H9 (cell line): ENCODE results near the gene PREP. TPM values are rescaled to one million over a fixed set of nuclear protein-coding genes. Genes with fewer than 3 reads are reported as not detected.

Experiments
- DNase-seq: peaks from one replicate; pipeline ENCODE4 v3.0.0-alpha.2; 2017
- H2AFZ ChIP-seq: one replicate; pipeline ENCODE4 v1.6.1; 2013; ENCODE audit warnings: mild to moderate bottlenecking, low read length, control low read depth, moderate library complexity
- H2AK5ac ChIP-seq: 2 replicates; pipeline ENCODE4 v1.6.1; 2013; ENCODE audit warnings: low read length, control low read depth, mixed read lengths; ENCODE audit not compliant: insufficient read length
- H2BK120ac ChIP-seq: one replicate; pipeline ENCODE4 v1.6.1; 2013; ENCODE audit warnings: low read depth, mild to moderate bottlenecking, low read length, control low read depth, inconsistent platforms; ENCODE audit not compliant: poor library complexity, severe bottlenecking
- H2BK12ac ChIP-seq: 2 replicates; pipeline ENCODE4 v1.6.1; 2013; ENCODE audit warnings: low read length, control low read depth, mixed read lengths, low read depth; ENCODE audit not compliant: insufficient read length
- H2BK15ac ChIP-seq: 2 replicates; pipeline ENCODE4 v1.6.1; 2013; ENCODE audit warnings: low read depth, low read length, control low read depth
- H2BK20ac ChIP-seq: one replicate; pipeline ENCODE4 v1.6.1; 2013; ENCODE audit warnings: low read depth, mild to moderate bottlenecking, low read length, control low read depth, inconsistent platforms; ENCODE audit not compliant: poor library complexity, severe bottlenecking
- H2BK5ac ChIP-seq: 2 replicates; pipeline ENCODE4 v1.6.1; 2013; ENCODE audit warnings: low read length, control low read depth, mixed read lengths; ENCODE audit not compliant: insufficient read length
- H3K14ac ChIP-seq: 2 replicates; pipeline ENCODE4 v1.6.1; 2013; ENCODE audit warnings: low read length, control low read depth; ENCODE audit not compliant: insufficient read depth
- H3K18ac ChIP-seq: 2 replicates; pipeline ENCODE4 v1.6.1; 2013; ENCODE audit warnings: low read depth, mild to moderate bottlenecking, mixed read lengths, low read length, control low read depth; ENCODE audit not compliant: insufficient read length
- H3K23ac ChIP-seq: 2 replicates; pipeline ENCODE4 v1.6.1; 2013; ENCODE audit warnings: low read length, control low read depth, mixed read lengths, low read depth; ENCODE audit not compliant: insufficient read length
- H3K23me2 ChIP-seq: 2 replicates; pipeline ENCODE4 v1.6.1; 2013; ENCODE audit warnings: low read depth, mild to moderate bottlenecking, mixed read lengths, low read length, control low read depth; ENCODE audit not compliant: insufficient read length, poor library complexity, severe bottlenecking
- H3K27ac ChIP-seq: 2 replicates; pipeline ENCODE4 v1.5.1; 2013; ENCODE audit warnings: low read length, control low read depth, mixed read lengths, low read depth; ENCODE audit not compliant: insufficient read length
- H3K27me3 ChIP-seq: 2 replicates; pipeline ENCODE4 v1.6.1; 2013; ENCODE audit warnings: low read length, control low read depth, inconsistent platforms; ENCODE audit not compliant: insufficient read depth
- H3K4ac ChIP-seq: 2 replicates; pipeline ENCODE4 v1.6.1; 2013; ENCODE audit warnings: low read depth, mild to moderate bottlenecking, control low read depth, inconsistent platforms, low read length, moderate library complexity
- H3K4me1 ChIP-seq: 2 replicates; pipeline ENCODE4 v1.6.1; 2013; ENCODE audit warnings: low read length, control low read depth, inconsistent platforms; ENCODE audit not compliant: insufficient read depth
- H3K4me2 ChIP-seq: 2 replicates; pipeline ENCODE4 v1.6.1; 2013; ENCODE audit warnings: low read length, control low read depth, mixed read lengths; ENCODE audit not compliant: insufficient read length, insufficient read depth
- H3K56ac ChIP-seq: 2 replicates; pipeline ENCODE4 v1.6.1; 2013; ENCODE audit warnings: low read depth, mild to moderate bottlenecking, mixed read lengths, low read length, control low read depth; ENCODE audit not compliant: insufficient read length
- H3K79me1 ChIP-seq: 2 replicates; pipeline ENCODE4 v1.6.1; 2013; ENCODE audit warnings: low read depth, mild to moderate bottlenecking, moderate library complexity, low read length, control low read depth, inconsistent platforms; ENCODE audit not compliant: insufficient read depth, poor library complexity, severe bottlenecking
- H3K79me2 ChIP-seq: 2 replicates; pipeline ENCODE4 v1.6.1; 2013; ENCODE audit warnings: low read length, control low read depth, inconsistent platforms; ENCODE audit not compliant: insufficient read depth
- H3K9ac ChIP-seq: 2 replicates; pipeline ENCODE4 v1.6.1; 2013; ENCODE audit warnings: low read length, control low read depth, mixed read lengths; ENCODE audit not compliant: insufficient read length; ENCODE audit errors: extremely low read depth
- H3K9me3 ChIP-seq: one replicate; pipeline ENCODE4 v1.6.1; 2013; ENCODE audit warnings: low read depth, low read length, inconsistent platforms; ENCODE audit not compliant: control insufficient read depth
- H3T11ph ChIP-seq: one replicate; pipeline ENCODE4 v1.6.1; 2013; ENCODE audit warnings: mild to moderate bottlenecking, low read length, control low read depth, inconsistent platforms
- H4K20me1 ChIP-seq: one replicate; pipeline ENCODE4 v1.6.1; 2013; ENCODE audit not compliant: control insufficient read depth, insufficient read length, insufficient read depth
- H4K5ac ChIP-seq: 2 replicates; pipeline ENCODE4 v1.6.1; 2013; ENCODE audit warnings: low read depth, mild to moderate bottlenecking, mixed read lengths, low read length, control low read depth; ENCODE audit not compliant: insufficient read length
- H4K8ac ChIP-seq: replicated peaks from 2 replicates; pipeline ENCODE4 v1.6.1; 2013; ENCODE audit warnings: low read length, control low read depth, mixed read lengths, low read depth; ENCODE audit not compliant: insufficient read length
- H4K91ac ChIP-seq: 2 replicates; pipeline ENCODE4 v1.6.1; 2013; ENCODE audit warnings: low read depth, mild to moderate bottlenecking, moderate library complexity, mixed read lengths, low read length, control low read depth; ENCODE audit not compliant: insufficient read length
- H3K27ac Mint-ChIP-seq, 3 experiments: 2 replicates in 2 of 3; 3 replicates in 1 of 3; pipeline ENCODE4 v1.8.0; 2020 to 2021; ENCODE audit warnings: mixed read lengths in 3 of 3, mild to moderate bottlenecking in 1 of 3, moderate library complexity in 1 of 3
- H3K27me3 Mint-ChIP-seq: 2 replicates; pipeline ENCODE4 v1.8.0; 2021; ENCODE audit warnings: low read depth, mild to moderate bottlenecking, moderate library complexity, mixed read lengths
- H3K36me3 Mint-ChIP-seq, 3 experiments: 2 replicates in 2 of 3; 3 replicates in 1 of 3; pipeline ENCODE4 v1.8.0; 2020 to 2021; ENCODE audit warnings: low read depth in 3 of 3, mixed read lengths in 3 of 3; ENCODE audit not compliant: insufficient read depth in 1 of 3
- H3K4me1 Mint-ChIP-seq, 2 experiments: 2 replicates each; pipeline ENCODE4 v1.8.0; 2020; ENCODE audit warnings: mixed read lengths in 2 of 2
- H3K4me3 Mint-ChIP-seq, 2 experiments: 2 replicates in 1 of 2; 3 replicates in 1 of 2; pipeline ENCODE4 v1.8.0; 2020 to 2021; ENCODE audit warnings: mild to moderate bottlenecking in 2 of 2, mixed read lengths in 2 of 2, moderate library complexity in 1 of 2
- H3K9me3 Mint-ChIP-seq, 2 experiments: 2 replicates in 1 of 2; 3 replicates in 1 of 2; pipeline ENCODE4 v1.8.0; 2020; ENCODE audit warnings: mild to moderate bottlenecking in 2 of 2, mixed read lengths in 2 of 2, moderate library complexity in 1 of 2
- CTCF ChIP-seq: fragments of 200-600 bp; sonication (generic); conservative IDR thresholded peaks from 3 replicates; pipeline ENCODE4 v1.8.0; 2021; ENCODE audit warnings: antibody characterized with exemption, mild to moderate bottlenecking
- WGBS: extraction: QIAGEN DNeasy Blood & Tissue Kit; methylation state at CpG from one replicate; pipeline ENCODE4 v1.1.7; 2013; ENCODE audit warnings: missing lambda C conversion rate, low lambda C conversion rate, mixed read lengths; ENCODE audit not compliant: insufficient read length; ENCODE audit errors: extremely low coverage; 5-methylcytosine and 5-hydroxymethylcytosine counted together
- total RNA-seq: library from RNA; stranded (reverse); gene quantifications from 2 replicates; pipeline ENCODE4 v1.2.1, GENCODE V29; 2021

The PREP gene
- total RNA-seq, 1 experiment from 2014 or later, result 54.0 TPM

- H3K9me3 Mint-ChIP-seq, result no peaks in the 10 kb centered on the region
- TF ChIP-seq CTCF, result peak; percentile 77
- no peaks in the 10 kb centered on the region for H3K36me3 Mint-ChIP-seq
- Histone ChIP-seq H3K79me1 (no peaks in the 10 kb centered on the region), H3K23me2 (no peaks in the 10 kb centered on the region), H4K5ac (no peak overlapping the region), H2AK5ac (no peak overlapping the region), H3T11ph (no peak overlapping the region), H3K14ac (no peak overlapping the region), H2BK20ac (no peak overlapping the region), H2BK120ac (no peak overlapping the region), H3K9ac (no peak overlapping the region), H2BK15ac (no peak overlapping the region), H3K4ac (no peak overlapping the region), H3K56ac (no peak overlapping the region), H3K4me2 (no peak overlapping the region), H3K18ac (no peak overlapping the region), H3K9me3 (no peaks in the 10 kb centered on the region), H3K79me2 (no peaks in the 10 kb centered on the region), H2BK5ac (no peak overlapping the region), H3K23ac (no peak overlapping the region), H3K27me3 (no peaks in the 10 kb centered on the region), H3K4me1 (peaks cover 4% of the 10 kb centered on the region), H4K8ac (no peak overlapping the region), H2AFZ (no peak overlapping the region), H4K20me1 (no peaks in the 10 kb centered on the region), H4K91ac (no peak overlapping the region), H3K27ac (no peak overlapping the region), H2BK12ac (no peak overlapping the region)
- H3K27ac Mint-ChIP-seq, result no peak overlapping the region
- WGBS, result no CpG with 5 or more reads among the region's 2 CpGs
- no peak overlapping the region for H3K4me3 Mint-ChIP-seq
- peaks cover 6 to 12% of the 10 kb centered on the region in 2 experiments for H3K4me1 Mint-ChIP-seq
- DNase-seq, result no peak
- no peaks in the 10 kb centered on the region for H3K27me3 Mint-ChIP-seq
Observed at GRCh38 chr6:105431226-105431625, 28.3 kb upstream of the PREP start.
